PC-3 (cell line): ENCODE measurements around the gene XIRP2.

Experiments
- CTCF ChIP-seq: fragments of 300-600 bp; sonication (generic); conservative IDR thresholded peaks from 2 replicates; pipeline ENCODE4 v1.5.1; 2017; ENCODE audit warnings: antibody characterized with exemption, low read depth, mild to moderate bottlenecking, low read length
- EZH2 ChIP-seq: fragments of 300-600 bp; sonication (generic); IDR thresholded peaks from one replicate; pipeline ENCODE4 v1.6.1; 2017; ENCODE audit warnings: antibody characterized with exemption, mild to moderate bottlenecking, low read length; ENCODE audit not compliant: unreplicated experiment

GRCh38 chr2:167297292-167297691 lies 409.0 kb downstream of the XIRP2 start:
- TF ChIP-seq CTCF (no peak), EZH2 (no peak)
